GM18870 (cell line): ENCODE data around the gene SLC30A2.

ENCODE experiments used
- ATAC-seq: cut with Tn5 transposase; IDR thresholded peaks from one replicate; pipeline ENCODE4 v1.9.1; 2021; ENCODE audit warnings: moderate library complexity; ENCODE audit not compliant: unreplicated experiment

Gene SLC30A2

DNA sequence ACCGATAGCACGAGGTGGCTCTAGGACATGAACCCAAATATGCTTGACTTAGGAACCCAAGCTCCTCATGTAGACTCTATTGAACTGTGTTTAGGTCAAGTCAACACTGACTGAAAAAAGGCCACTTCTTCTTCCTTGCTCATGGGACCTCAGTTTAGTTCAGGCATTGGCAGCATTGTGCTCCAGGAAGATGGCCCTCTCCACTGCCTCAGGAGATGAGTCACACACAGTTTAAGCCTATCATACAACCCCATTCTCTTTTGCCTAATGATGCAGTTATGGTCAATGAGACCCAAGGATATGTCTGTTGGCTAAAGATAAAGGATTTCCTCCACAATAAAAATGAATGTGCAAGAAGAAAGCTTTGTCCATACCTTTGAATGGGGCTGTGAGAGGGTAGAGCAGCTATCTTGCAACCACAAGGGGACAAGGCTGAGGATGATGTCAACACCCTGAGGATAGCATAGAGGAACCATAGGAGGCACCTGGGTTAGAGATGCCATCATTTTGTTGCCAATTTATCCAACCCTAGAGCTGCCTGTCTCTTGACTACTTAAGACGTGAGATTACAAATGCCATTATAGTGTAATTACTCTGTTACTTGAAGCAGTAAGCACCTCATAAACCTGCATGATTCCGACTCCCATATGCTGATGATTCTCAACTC lies 24.5 kb upstream of the SLC30A2 start:
- ATAC-seq = no peak

DNA sequence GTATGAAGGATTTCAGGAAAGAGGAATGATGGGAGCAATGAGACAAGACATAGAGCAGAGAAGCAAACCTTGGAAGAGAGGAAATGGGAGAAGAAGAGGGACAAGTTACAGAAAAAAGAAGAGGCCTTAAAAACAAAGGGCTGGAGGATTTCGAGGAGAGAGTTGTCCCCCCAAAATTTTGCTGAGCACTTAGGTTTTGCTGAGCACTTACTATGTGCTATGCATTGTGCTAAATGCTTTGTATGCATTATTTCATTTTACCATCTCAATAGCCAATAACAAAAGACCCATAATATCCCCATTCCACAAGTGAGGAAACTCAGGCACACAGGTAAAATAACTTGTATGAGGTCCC lies 24.0 kb upstream of the SLC30A2 start:
- ATAC-seq = no peak

DNA sequence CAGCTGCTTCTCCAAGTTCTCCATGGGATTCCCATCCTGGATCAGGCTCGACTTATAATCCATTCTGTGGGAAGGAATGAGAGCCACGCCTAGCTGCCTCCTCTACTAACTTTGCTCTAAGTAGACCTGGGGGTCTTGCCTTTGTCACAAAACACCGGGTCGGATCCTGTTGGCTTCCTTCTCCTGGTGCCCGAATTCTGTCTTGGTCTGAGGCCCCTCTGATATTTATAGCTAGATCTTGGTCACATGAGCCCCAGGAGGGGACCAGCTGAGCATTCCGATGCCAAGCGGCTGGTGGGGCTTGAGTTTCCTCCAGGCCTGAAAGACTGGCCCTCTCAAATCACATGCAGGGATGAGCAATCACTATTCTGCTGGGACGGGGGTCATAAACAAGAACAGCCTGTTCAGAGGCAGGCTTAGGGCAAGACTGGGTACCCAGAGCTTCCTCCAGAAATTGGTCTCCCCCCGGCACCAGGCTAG lies 21.6 kb upstream of the SLC30A2 start, which contains the start of gene TRIM63:
TSS of gene TRIM63 (minus strand) at position 199 of the 480 bp plus-strand sequence. CDS start at position 63, 136 bp downstream.
- no peak for ATAC-seq

DNA sequence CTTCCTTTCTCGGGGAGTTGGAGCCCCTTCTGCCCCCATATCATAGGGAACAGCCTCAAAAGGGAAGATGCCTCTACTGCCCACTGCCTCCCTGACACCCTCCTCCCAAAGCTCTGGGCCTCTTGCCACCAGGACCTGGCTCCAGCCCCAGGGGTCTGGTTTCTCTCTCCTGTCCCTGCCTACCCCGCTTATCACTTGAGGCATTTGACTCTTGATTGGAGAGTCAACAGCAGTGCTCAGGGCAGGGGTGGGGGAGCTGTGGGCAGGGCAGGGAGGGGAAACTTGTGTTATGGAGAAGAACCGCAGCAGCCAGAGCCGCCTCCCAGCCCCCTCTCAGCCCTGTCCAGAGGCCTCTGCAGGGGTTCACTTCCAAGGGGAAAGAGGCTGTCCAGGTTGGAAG lies 20.9 kb upstream of the SLC30A2 start:
- no peak for ATAC-seq

DNA sequence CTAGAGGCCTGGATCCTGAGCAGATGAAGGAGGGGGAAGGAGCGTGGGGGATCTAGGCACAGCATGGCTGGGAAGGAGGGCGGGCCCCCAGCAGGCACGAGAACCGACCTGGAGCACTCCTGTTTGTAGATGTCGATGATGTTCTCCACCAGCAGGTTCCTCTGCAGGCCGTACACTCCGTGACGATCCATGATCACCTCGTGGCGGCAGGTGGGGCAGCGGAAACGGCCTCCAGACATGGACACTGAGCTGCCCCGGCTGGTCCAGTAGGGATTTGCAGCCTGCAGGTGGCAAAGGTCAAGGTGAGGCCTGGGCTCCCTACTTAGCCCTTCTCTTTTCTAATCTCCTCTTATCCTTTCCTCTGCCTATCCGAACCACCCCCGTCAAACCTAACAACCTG lies 20.2 kb upstream of the SLC30A2 start:
- ATAC-seq = no peak

DNA sequence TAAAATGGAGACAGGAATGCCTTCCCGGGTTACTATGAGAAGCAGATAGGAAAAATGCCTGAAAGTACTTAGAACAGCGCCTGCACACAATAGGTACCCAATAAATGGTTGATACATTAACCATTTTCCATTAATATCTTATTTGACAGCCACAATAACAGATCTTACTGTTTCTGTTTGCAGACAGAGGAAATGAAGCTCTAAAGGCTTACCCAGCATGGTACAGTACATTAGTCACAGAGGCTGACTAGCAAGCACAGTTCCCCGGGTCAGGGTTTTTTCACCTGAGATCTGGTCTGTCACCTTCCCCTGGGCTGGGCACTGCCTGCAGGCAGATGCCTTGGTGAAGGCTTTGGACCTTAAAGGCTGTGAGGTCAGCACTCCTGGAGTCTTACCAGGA lies 18.6 kb upstream of the SLC30A2 start:
- no peak for ATAC-seq

DNA sequence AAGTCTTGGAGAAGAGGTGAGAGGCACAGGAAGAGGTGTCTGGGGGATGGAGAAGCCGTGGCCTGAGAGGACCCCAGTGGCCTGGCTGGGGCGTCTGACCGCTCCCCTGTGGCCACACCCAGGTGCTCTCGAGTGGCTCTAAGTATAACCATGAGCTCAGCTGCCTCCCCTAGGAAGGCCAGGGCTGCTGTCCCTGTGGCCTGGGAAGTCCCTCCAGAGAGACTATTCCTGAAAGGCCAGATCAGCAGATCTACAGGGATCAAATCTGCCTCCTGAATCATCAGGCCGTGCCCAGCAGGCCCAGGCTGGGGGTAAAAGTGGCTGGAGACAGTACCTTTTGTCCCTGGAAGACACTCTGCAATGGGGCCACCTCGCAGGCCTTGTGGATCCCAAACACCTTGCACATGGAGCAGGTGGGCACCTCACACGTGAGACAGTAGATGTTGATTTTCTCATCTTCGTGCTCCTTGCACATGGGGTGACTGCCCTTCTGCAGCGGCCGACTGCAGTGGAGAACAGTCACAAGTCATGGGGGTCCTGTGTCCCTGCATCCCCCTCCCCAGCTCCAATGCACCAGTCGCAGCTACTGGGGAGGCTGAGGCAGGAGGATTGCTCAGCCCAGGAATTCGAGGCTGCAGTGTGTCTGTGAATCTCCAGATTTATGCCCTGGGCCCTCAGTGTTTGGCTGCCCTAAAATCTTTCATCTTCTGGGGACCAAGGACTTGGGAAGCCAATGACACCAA lies 15.1 kb upstream of the SLC30A2 start:
- ATAC-seq = no peak

DNA sequence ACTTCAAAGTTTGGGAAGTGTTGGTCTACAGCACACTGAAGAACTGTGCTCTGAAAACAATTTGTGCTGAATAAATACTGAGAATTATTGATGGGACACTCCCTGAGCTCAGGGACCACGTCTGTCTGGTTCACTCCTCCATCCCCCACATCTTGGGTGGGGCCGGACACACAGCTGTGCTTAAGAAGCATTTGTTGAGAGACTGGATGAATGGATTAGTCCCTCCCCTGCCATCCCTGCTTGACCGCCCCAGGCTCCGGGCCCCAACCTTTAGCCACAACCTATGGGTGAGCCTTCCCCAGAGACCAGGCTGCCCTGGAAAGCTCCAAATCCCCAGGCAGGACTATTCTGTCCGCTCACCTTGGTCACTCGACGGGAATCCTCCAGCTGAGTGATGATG lies 14.0 kb upstream of the SLC30A2 start:
- ATAC-seq = no peak

DNA sequence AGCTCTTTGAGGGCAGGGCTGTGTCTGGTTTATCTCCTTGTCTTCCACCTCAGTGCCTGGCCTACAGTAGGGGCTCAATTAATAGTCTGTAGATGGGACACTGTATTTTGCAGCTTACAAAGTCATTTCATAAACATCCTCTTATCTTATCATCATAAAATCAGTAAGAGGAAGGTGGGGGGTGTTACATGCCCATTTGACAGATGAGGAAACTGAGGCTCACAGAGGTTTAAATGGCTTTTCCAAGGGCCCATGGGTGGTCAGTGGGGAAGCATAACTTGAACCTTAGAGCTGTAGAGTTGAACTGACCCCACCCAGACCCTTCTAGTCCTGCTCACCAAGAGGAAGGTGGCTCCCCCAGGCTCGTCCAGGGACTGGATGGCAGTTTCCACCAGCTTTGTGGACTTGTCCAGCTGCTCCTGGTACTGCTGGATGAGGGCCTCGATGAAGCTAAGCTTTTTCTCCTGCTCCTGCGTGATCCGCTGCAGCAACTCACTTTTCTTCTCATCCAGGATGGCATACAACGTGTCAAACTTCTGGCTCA lies 12.2 kb upstream of the SLC30A2 start:
- no peak for ATAC-seq

DNA sequence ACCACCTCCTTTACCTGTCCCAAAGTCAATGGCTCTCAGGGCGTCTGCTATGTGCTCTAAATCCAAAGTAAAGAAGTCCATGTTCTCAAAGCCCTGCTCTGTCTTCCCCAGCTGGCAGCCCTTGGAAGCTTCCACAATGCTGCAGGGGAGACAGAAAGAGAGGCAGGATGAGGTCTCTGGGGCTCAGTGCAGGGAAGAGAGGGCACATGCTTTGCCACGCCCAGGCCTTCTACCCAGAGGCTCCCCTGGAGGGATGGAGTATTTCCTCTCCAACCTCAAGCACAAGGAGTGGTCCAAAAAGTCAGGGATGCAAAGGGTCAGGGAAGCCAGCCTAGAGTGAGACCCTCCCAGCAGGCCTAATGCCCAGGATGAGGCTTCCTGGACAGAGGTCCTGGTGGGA lies 11.3 kb upstream of the SLC30A2 start:
- ATAC-seq = no peak

DNA sequence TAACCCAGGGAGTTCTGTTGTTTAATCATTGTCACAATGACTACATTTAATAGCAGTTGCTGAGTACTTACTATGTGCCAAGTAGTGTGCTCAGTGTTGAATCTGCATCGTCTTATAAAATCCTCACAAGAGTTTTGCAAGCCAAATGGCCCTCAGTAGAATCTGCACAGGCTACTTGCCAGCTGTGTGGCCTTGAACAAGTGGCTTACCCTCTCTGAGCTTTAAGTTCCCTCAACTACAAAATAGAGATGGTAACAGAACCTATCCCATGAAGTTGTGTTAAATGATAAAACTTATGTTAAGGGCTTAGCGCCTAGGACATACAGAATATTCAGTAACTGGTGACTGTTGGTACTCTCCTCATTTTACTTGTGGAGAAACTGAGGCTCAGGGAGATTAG lies 9.1 kb upstream of the SLC30A2 start:
- no peak for ATAC-seq

DNA sequence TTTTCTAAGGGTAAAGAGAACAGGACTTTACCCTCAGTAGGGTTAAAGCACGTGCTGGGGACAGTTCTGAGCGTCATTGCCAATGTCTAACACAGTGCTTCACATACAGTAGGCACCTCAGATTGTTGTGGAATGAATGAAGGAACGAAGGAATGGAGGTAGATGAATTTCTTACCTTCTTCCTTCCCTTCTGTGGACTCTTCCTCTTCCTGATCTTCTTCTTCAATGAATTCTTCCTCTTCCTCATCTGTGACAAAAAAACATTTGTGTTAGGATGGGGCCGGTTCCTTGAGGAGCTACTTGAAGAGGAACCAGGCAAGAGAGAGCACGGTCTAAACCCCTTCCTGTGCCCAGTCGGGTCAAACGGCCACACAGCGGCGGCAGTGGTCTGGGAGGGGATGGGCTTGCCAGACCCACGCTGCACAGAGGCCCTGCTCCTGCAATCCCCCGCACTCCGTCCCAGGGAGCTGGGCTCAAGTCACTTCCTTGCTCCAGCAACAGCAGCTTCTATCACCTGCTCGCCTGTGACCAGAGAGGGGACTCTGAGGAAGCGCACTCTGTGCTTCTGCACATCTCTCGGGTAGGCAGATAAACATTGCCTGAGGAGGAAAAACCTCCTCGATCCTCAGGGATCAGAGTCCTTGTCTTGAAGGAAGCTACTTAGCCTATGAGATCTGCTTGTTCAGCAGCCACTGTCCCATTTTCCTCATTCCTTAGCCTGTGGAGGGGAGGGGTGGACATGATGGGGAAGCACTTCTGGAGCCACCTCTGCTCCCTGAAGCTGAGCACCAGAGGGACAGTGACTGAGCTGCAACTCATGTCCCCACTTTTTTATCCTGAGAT lies 8.0 kb upstream of the SLC30A2 start:
- no peak for ATAC-seq

DNA sequence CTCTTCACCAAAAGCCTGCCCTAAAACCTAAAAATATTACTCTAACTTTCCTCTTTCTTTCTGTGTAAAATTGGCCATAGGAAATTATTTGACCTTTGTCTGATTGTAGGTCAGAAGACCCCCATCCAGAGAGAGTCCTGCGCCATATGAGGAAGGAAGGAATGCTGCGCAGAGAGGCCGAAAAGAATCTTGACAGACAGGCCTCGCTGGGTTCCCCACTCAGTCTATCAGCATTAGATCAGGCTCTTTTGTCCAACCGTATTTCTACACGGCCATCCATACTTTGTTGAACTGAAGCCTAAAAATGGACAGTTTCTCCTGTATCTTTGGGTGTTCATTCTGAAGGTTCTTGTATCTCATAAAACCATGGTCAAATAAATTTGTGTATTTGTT lies 4.3 kb upstream of the SLC30A2 start:
- no peak for ATAC-seq

DNA sequence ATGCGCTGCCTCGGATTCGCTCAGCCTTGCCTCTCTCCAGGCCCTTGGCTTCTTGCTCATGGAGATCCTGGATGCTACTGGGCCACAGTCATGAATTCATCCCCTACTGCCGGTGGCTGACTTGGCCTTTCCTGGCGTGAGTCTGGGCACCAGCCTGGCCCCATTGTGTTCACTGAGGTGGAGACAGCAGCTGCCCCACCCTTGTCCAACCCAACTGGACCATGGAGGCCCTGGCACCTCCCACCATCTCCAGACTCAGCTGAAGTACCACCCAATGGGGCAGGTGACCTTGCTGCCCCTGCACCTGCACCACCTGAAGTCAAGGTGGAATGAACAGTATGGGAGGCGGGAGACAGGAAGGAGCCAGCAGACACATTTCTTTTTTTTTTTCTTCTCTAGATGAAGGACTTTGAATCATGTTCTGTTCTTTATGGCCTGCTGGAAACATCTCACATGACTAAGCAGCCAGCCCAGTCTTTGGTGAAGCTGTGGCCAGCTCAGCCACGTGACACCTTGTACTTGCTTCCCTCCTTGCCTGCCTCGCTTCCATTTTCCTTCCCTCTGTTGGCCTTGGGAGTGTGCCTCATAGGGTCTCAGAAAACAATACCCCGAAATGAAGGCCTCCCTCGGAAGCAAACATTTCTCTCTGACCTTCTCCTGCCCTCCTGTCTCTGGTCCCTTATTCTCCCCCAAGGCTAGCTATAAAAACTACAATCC lies 3.8 kb upstream of the SLC30A2 start:
- ATAC-seq = no peak

DNA sequence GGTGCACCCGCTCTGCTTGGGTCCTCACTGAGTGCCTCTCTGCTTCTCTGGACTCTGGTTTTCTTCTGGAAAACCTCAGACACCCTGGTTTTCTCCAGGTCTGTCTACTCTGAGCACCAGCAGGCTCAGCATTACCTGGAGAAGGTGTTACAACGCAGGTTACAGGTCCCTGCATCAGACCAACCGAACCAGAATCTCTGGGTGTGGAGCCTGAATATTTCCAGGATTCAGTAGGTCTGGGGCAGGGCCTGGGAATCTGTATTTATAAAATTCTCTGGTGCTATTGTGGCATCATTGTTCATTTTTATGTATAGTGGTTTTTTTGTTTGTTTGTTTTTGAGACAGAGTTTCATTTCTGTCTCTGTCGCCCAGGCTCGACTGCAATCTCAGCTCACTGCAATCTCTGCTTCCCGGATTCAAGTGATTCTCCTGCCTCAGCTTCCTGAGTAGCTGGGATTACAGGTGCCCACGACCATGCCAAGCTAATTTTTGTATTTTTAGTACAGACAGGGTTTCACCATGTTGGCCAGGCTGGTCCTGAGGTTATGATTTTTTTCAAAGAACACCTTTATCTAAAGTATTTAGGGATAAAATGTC lies 1.5 kb upstream of the SLC30A2 start:
- ATAC-seq = no peak

DNA sequence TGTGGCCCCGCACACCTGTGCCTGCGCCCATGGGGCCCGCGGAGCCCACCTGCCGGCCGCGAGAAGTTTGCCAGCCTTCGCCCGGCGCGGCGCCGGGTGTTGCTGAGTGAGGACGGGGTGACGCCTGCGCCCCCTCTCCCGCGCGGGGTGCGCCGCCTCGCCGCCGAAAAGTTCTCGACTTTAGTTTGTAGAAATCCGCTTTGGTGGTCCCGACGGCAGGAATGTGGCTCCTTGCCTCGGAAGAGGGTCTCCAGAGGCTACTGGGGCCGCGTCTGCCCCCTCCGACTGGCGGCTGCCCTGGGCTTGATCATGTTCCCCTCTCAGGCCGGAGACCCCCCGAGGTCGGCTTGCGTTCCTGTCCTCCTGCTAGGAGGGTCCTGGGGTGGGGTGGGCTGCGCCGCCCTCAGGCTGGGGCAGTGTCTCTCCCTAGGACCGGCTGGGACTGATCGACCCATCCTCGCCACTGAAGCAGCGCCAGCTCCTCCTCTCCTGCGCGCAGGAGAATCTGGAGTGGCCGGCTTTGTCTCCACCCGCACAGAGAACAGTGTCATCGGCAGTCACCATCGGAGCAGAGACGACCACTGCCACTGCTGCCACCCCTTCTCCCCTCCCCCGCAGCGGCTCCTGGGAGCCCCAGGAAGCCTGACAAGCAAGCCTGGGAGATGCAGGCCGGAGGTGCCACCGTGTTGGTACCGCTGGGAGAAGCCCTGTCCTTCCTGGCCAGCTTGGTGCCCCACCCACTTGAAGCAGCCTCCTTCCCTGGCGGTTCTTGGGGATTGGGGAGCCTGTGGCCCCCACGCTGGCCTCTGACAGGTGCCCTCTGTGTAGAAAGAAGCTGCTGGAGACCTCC lies 553 bp upstream of the SLC30A2 start:
- ATAC-seq = no peak

DNA sequence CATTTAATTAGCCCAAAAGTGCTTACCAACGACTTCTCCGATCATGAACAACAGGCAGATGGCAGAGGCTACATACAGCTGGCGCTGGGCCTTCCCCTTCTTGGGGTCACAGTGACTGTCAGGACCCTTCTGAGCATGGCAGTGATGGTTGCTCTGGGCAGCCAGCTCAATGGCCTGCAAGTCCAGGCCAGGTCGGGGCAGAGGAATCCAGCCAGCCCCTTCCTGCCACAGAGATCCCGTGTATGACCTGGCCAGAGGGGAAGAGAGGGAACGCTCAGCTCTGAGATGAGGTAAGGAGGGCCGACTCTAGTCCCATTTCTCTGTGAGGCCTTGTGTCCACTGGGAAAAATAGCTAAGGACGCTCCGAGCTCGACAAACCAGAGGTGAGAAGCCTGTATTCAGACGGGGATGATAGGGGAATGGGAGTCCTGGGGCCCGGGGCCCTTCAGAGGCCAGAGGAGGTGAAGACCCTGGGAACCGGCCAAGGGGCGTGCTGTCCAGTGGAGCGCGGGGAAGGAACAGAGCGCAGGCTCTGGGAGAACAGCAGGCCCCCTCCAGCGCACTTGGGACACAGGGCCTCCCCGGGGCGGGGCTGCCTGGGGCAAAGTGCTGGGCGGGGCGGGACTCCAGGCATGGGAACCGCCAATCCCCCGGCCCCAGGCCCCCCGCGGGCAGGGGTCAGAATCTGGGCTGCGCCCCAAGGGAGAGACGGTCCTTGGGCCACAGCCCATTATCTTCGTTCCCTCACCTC lies 772 bp downstream of the SLC30A2 start:
- no peak for ATAC-seq

DNA sequence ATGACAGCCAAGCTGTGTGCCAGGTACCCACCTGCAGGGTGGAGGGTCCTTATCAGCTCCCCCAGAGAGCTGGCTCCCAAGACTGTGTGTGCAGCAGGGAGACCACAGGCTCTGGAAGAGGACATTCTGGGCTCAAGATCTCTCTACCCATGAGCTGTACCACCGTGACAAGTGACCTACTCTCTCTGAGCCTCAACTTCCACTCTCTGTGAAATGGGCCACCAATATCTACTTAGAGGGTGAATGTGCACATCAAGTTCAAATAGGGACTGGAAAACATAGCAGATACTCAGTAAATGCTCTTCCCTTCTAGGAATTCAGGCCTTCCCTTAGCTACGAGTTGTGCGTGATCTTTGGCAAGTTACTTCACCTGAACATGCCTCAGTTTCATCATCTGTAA lies 1.5 kb downstream of the SLC30A2 start:
- ATAC-seq = no peak

DNA sequence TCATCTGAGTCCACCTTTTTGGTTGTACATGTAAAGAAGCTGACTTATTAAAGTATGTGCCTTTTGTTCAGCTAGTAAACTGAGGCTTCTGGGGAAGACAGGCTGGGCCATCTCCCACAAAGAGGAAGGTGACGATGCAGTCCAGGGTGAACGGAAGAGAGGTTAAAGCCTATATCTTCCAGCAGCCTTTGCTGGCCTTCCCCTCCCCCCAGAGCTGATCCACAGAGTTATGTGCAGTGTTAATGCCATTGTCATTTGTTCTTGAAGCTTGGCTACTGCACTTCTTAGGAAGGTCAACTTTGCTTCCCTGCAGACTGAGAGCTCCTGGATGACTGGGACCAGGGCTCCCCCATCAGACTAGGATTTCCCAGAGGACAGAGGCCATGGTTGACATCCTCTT lies 2.2 kb downstream of the SLC30A2 start:
- ATAC-seq = no peak
